C4-2B (cell line): ENCODE measurements around the gene IGF2BP3.

Experiments
- CTCF ChIP-seq: fragments of 450-650 bp; conservative IDR thresholded peaks from 2 replicates; pipeline ENCODE4 v1.5.1; 2017; ENCODE audit warnings: mild to moderate bottlenecking
- ZFX ChIP-seq: fragments of 450-650 bp; IDR thresholded peaks from 2 replicates; pipeline ENCODE4 v1.6.1; 2017

DNA sequence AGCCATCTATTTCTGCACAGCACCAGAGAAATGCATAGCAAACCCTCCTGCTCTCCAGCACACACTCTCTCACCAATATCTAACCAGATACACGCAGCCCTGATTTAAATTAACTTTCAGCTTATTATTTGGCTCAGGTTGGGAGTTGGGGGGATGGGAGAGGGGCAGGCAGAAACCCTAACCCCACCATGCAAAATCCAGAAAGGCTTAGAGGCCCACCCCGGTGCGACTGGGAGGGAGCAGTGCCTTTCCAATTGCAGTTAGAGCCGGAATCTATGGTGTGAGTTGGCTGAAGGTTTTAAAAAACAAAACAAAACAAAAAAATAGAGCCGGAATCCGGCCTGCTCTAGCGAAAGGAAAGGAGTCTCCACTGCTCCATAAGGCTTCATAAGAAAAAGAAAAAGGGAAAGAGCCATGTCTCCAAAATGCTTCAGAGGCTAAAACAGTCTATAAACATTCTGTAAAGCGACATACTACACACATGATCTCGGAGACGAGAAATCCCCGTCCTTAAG is 2.9 kb downstream of the IGF2BP3 start:
- TF ChIP-seq CTCF (no peak), ZFX (no peak)
